Activated naive CD8-positive, alpha-beta T cell (primary cell): Measurements from ENCODE around the gene FADS2.

ENCODE experiments used
- H3K27ac Mint-ChIP-seq: one replicate; pipeline ENCODE4 v1.8.0; 2021; ENCODE audit warnings: mixed read lengths
- H3K27me3 Mint-ChIP-seq: one replicate; pipeline ENCODE4 v1.8.0; 2021; ENCODE audit warnings: mixed read lengths
- H3K36me3 Mint-ChIP-seq: one replicate; pipeline ENCODE4 v1.8.0; 2021; ENCODE audit warnings: mixed read lengths
- H3K4me1 Mint-ChIP-seq: one replicate; pipeline ENCODE4 v1.8.0; 2021; ENCODE audit warnings: low read depth, mixed read lengths
- H3K4me3 Mint-ChIP-seq: one replicate; pipeline ENCODE4 v1.8.0; 2021; ENCODE audit warnings: mild to moderate bottlenecking, mixed read lengths
- H3K9me3 Mint-ChIP-seq: one replicate; pipeline ENCODE4 v1.8.0; 2021; ENCODE audit warnings: low read depth, mixed read lengths

Gene FADS2

GRCh38 chr11:61842528-61842820 is 14.4 kb downstream of the FADS2 start:
- no peaks in the 10 kb centered on the region for H3K27me3 Mint-ChIP-seq
- H3K4me3 Mint-ChIP-seq = no peak overlapping the region
- H3K4me1 Mint-ChIP-seq = peaks cover 4% of the 10 kb centered on the region
- H3K27ac Mint-ChIP-seq = no peak overlapping the region
- no peaks in the 10 kb centered on the region for H3K9me3 Mint-ChIP-seq
- peaks cover 2% of the 10 kb centered on the region for H3K36me3 Mint-ChIP-seq

- no peaks in the 10 kb centered on the region for H3K9me3 Mint-ChIP-seq
- peaks cover 2% of the 10 kb centered on the region for H3K36me3 Mint-ChIP-seq
- no peak overlapping the region for H3K4me3 Mint-ChIP-seq
- H3K27me3 Mint-ChIP-seq = no peaks in the 10 kb centered on the region
- H3K4me1 Mint-ChIP-seq = peaks cover 4% of the 10 kb centered on the region
- no peak overlapping the region for H3K27ac Mint-ChIP-seq
Measured at GRCh38 chr11:61844909-61845565, 16.9 kb downstream of the FADS2 start.

GRCh38 chr11:61846362-61847020 is 18.4 kb downstream of the FADS2 start:
- H3K9me3 Mint-ChIP-seq = no peaks in the 10 kb centered on the region
- H3K36me3 Mint-ChIP-seq = peaks cover 2% of the 10 kb centered on the region
- peaks cover 4% of the 10 kb centered on the region for H3K4me1 Mint-ChIP-seq
- H3K27me3 Mint-ChIP-seq = no peaks in the 10 kb centered on the region
- no peak overlapping the region for H3K4me3 Mint-ChIP-seq
- no peak overlapping the region for H3K27ac Mint-ChIP-seq

- Mint-ChIP-seq H3K4me3 (no peak overlapping the region), H3K4me1 (no peaks in the 10 kb centered on the region), H3K9me3 (no peaks in the 10 kb centered on the region), H3K27ac (no peak overlapping the region), H3K27me3 (no peaks in the 10 kb centered on the region), H3K36me3 (no peaks in the 10 kb centered on the region)
Measured at GRCh38 chr11:61847914-61848581, 19.9 kb downstream of the FADS2 start.

- Mint-ChIP-seq H3K27me3 (no peaks in the 10 kb centered on the region), H3K4me3 (no peak overlapping the region), H3K9me3 (no peaks in the 10 kb centered on the region), H3K27ac (no peak overlapping the region), H3K36me3 (no peaks in the 10 kb centered on the region), H3K4me1 (no peaks in the 10 kb centered on the region)
Measured at GRCh38 chr11:61848631-61849030, 20.5 kb downstream of the FADS2 start.

GRCh38 chr11:61850687-61851086 is 22.6 kb downstream of the FADS2 start:
- Mint-ChIP-seq H3K9me3 (no peaks in the 10 kb centered on the region), H3K27ac (no peak overlapping the region), H3K4me1 (no peaks in the 10 kb centered on the region), H3K27me3 (no peaks in the 10 kb centered on the region), H3K4me3 (no peak overlapping the region), H3K36me3 (no peaks in the 10 kb centered on the region)

GRCh38 chr11:61851113-61851899 is 23.2 kb downstream of the FADS2 start:
- H3K4me1 Mint-ChIP-seq = no peaks in the 10 kb centered on the region
- H3K36me3 Mint-ChIP-seq = no peaks in the 10 kb centered on the region
- no peaks in the 10 kb centered on the region for H3K27me3 Mint-ChIP-seq
- no peaks in the 10 kb centered on the region for H3K9me3 Mint-ChIP-seq
- H3K27ac Mint-ChIP-seq = no peak overlapping the region
- H3K4me3 Mint-ChIP-seq = no peak overlapping the region

- Mint-ChIP-seq H3K27me3 (no peaks in the 10 kb centered on the region), H3K4me3 (no peak overlapping the region), H3K36me3 (no peaks in the 10 kb centered on the region), H3K9me3 (no peaks in the 10 kb centered on the region), H3K27ac (no peak overlapping the region), H3K4me1 (no peaks in the 10 kb centered on the region)
Measured at GRCh38 chr11:61851900-61852295, 23.8 kb downstream of the FADS2 start.

GRCh38 chr11:61853698-61854169 is 25.6 kb downstream of the FADS2 start:
- H3K9me3 Mint-ChIP-seq = no peaks in the 10 kb centered on the region
- no peak overlapping the region for H3K27ac Mint-ChIP-seq
- no peaks in the 10 kb centered on the region for H3K4me1 Mint-ChIP-seq
- H3K27me3 Mint-ChIP-seq = no peaks in the 10 kb centered on the region
- no peak overlapping the region for H3K4me3 Mint-ChIP-seq
- H3K36me3 Mint-ChIP-seq = no peaks in the 10 kb centered on the region

GRCh38 chr11:61854206-61854895 is 26.3 kb downstream of the FADS2 start:
- no peak overlapping the region for H3K27ac Mint-ChIP-seq
- no peaks in the 10 kb centered on the region for H3K4me1 Mint-ChIP-seq
- no peaks in the 10 kb centered on the region for H3K27me3 Mint-ChIP-seq
- no peaks in the 10 kb centered on the region for H3K36me3 Mint-ChIP-seq
- no peak overlapping the region for H3K4me3 Mint-ChIP-seq
- H3K9me3 Mint-ChIP-seq = no peaks in the 10 kb centered on the region

- H3K36me3 Mint-ChIP-seq = no peaks in the 10 kb centered on the region
- H3K9me3 Mint-ChIP-seq = no peaks in the 10 kb centered on the region
Measured at GRCh38 chr11:61854966-61855714, 27.0 kb downstream of the FADS2 start.

GRCh38 chr11:61855939-61856680 is 28.0 kb downstream of the FADS2 start:
- no peaks in the 10 kb centered on the region for H3K27me3 Mint-ChIP-seq
- H3K4me1 Mint-ChIP-seq = no peaks in the 10 kb centered on the region
- H3K4me3 Mint-ChIP-seq = no peak overlapping the region
- no peaks in the 10 kb centered on the region for H3K36me3 Mint-ChIP-seq
- H3K27ac Mint-ChIP-seq = no peak overlapping the region
- H3K9me3 Mint-ChIP-seq = no peaks in the 10 kb centered on the region

More at GRCh38 chr11:61854966-61855714, 27.0 kb downstream of the FADS2 start:
- no peaks in the 10 kb centered on the region for H3K4me1 Mint-ChIP-seq
- no peak overlapping the region for H3K4me3 Mint-ChIP-seq
- H3K27ac Mint-ChIP-seq = no peak overlapping the region
- H3K27me3 Mint-ChIP-seq = no peaks in the 10 kb centered on the region

- H3K4me1 Mint-ChIP-seq = no peaks in the 10 kb centered on the region
- H3K9me3 Mint-ChIP-seq = no peaks in the 10 kb centered on the region
- H3K4me3 Mint-ChIP-seq = no peak overlapping the region
- H3K36me3 Mint-ChIP-seq = no peaks in the 10 kb centered on the region
- no peak overlapping the region for H3K27ac Mint-ChIP-seq
- H3K27me3 Mint-ChIP-seq = no peaks in the 10 kb centered on the region
Measured at GRCh38 chr11:61860054-61860903, 32.2 kb downstream of the FADS2 start.
